ENCODE measurements around the gene PHOX2A. TPM values are rescaled to one million over a fixed set of nuclear protein-coding genes. Genes with fewer than 3 reads are reported as not detected.

The PHOX2A gene
- total and polyA plus RNA-seq, 2 donors (not counting 1 experiment from before 2014, with no cell fraction given) = not detected

DNA sequence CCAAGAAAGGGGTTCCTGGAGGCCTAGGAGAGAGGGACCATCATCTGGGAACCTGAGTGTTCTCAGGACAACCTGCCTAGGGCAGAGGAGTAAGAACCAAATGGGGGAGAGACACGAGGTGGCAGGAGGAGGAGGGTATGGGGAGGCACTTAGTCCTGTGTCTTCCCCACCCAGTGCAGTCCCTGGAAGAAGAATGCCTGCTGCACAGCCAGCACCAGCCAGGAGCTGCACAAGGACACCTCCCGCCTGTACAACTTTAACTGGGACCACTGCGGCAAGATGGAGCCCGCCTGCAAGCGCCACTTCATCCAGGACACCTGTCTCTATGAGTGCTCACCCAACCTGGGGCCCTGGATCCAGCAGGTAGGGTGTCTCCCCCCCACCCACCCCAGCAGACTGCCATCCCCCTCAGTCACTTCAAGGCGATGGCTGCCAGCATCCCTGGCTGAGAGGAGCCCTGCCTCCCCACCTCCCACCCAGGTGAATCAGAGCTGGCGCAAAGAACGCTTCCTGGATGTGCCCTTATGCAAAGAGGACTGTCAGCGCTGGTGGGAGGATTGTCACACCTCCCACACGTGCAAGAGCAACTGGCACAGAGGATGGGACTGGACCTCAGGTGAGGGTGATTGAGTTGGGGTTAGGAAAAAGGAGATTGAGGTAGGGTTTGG lies 23.1 kb downstream of the PHOX2A start:
- Histone ChIP-seq H3K36me3 (ENCODE audit: control insufficient read depth, insufficient read depth, low read length) (no peaks in the 10 kb centered on the region), H3K27ac (ENCODE audit: insufficient read depth, low read length) (no peak overlapping the region), H4K20me1 (ENCODE audit: control insufficient read depth, extremely low read depth, insufficient read depth, low read length) (no peaks in the 10 kb centered on the region), H2AFZ (ENCODE audit: low read length) (no peak overlapping the region), H3K9me3 (ENCODE audit: control insufficient read depth, insufficient read depth, low read depth, low read length) (no peaks in the 10 kb centered on the region), H3K27me3 (ENCODE audit: control insufficient read depth, insufficient read depth, low read length) (peaks cover 12% of the 10 kb centered on the region), H3K9ac (ENCODE audit: insufficient read depth, low read length) (no peak overlapping the region), H3K4me3 (replicated peaks in 1 of 4; ENCODE audit: control extremely low read depth in 1 of 4, insufficient read depth in 1 of 4, low read depth in 3 of 4, low read length in 4 of 4) (no peak overlapping the region), H3K4me2 (ENCODE audit: extremely low read depth, insufficient read depth, low read length) (no peak overlapping the region), H3K4me1 (ENCODE audit: control insufficient read depth, extremely low read depth, insufficient read depth, low read length) (peaks cover 8% of the 10 kb centered on the region), H3K79me2 (ENCODE audit: control insufficient read depth, insufficient read depth, low read length) (peaks cover 15% of the 10 kb centered on the region)
- no peak for DNase-seq (ENCODE audit: low read depth in 2 of 2)
- TF ChIP-seq, protein P1, sequence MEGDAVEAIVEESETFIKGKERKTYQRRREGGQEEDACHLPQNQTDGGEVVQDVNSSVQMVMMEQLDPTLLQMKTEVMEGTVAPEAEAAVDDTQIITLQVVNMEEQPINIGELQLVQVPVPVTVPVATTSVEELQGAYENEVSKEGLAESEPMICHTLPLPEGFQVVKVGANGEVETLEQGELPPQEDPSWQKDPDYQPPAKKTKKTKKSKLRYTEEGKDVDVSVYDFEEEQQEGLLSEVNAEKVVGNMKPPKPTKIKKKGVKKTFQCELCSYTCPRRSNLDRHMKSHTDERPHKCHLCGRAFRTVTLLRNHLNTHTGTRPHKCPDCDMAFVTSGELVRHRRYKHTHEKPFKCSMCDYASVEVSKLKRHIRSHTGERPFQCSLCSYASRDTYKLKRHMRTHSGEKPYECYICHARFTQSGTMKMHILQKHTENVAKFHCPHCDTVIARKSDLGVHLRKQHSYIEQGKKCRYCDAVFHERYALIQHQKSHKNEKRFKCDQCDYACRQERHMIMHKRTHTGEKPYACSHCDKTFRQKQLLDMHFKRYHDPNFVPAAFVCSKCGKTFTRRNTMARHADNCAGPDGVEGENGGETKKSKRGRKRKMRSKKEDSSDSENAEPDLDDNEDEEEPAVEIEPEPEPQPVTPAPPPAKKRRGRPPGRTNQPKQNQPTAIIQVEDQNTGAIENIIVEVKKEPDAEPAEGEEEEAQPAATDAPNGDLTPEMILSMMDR (conservative IDR thresholded peaks at IDR 0.05 in 1 of 2, IDR thresholded peaks at IDR 0.05 in 1 of 2; ENCODE audit: low read depth in 1 of 2, low read length in 2 of 2) = no peak
- no peak for TF ChIP-seq EZH2 (IDR thresholded peaks at IDR 0.05; ENCODE audit: low read length, missing control alignments)

DNA sequence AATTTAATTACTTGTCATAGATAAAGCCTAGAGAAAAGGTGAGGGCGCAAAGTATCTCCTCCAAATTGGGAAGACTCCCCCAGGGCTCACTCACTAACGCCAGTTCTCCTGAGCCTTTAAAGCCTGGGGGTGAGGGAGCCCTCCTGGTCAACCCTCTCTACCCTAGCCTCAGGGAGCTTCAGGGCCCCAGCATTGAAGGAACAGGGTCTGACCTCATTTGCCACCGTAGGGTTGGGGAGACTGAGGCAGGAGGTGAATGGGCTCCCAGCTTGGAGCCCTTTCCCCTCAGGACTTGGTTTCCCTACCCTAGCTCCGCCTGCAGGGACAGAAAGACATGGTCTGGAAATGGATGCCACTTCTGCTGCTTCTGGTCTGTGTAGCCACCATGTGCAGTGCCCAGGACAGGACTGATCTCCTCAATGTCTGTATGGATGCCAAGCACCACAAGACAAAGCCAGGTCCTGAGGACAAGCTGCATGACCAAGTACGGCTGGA lies 25.7 kb downstream of the PHOX2A start:
- TF ChIP-seq, protein P1 (conservative IDR thresholded peaks at IDR 0.05 in 1 of 2, IDR thresholded peaks at IDR 0.05 in 1 of 2; ENCODE audit: low read depth in 1 of 2, low read length in 2 of 2) = no peak
- no peak for TF ChIP-seq EZH2 (IDR thresholded peaks at IDR 0.05; ENCODE audit: low read length, missing control alignments)
- Histone ChIP-seq H3K9me3 (ENCODE audit: control insufficient read depth, insufficient read depth, low read depth, low read length) (no peaks in the 10 kb centered on the region), H3K27ac (ENCODE audit: insufficient read depth, low read length) (no peak overlapping the region), H2AFZ (ENCODE audit: low read length) (no peak overlapping the region), H3K27me3 (ENCODE audit: control insufficient read depth, insufficient read depth, low read length) (peaks cover 12% of the 10 kb centered on the region), H3K4me1 (ENCODE audit: control insufficient read depth, extremely low read depth, insufficient read depth, low read length) (peaks cover 5% of the 10 kb centered on the region), H3K9ac (ENCODE audit: insufficient read depth, low read length) (no peak overlapping the region), H3K4me3 (replicated peaks in 1 of 4; ENCODE audit: control extremely low read depth in 1 of 4, insufficient read depth in 1 of 4, low read depth in 3 of 4, low read length in 4 of 4) (no peak overlapping the region), H3K36me3 (ENCODE audit: control insufficient read depth, insufficient read depth, low read length) (no peaks in the 10 kb centered on the region), H3K4me2 (ENCODE audit: extremely low read depth, insufficient read depth, low read length) (no peak overlapping the region), H4K20me1 (ENCODE audit: control insufficient read depth, extremely low read depth, insufficient read depth, low read length) (no peaks in the 10 kb centered on the region), H3K79me2 (ENCODE audit: control insufficient read depth, insufficient read depth, low read length) (no peaks in the 10 kb centered on the region)
- no peak for DNase-seq (ENCODE audit: low read depth in 2 of 2)

DNA sequence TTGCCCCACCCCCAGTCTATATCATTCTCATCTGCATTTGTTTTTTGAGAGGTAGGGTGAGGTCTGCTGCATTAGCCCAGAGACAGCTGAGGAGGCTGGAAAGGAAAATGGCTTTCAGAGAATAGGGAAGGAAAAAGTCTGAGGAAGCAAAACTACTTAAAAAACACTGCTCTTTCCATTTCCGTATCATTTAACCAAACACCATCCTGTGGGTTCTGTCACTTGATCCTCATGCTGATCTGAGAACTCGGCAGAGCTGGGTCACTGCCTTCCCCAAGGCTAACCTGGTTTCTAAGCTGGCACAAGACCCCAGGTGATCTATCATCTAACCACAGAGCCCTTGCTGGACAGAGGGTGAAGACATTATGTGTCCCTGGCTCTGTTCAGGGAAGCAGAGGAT lies 26.1 kb downstream of the PHOX2A start:
- Histone ChIP-seq H3K4me2 (ENCODE audit: extremely low read depth, insufficient read depth, low read length) (no peak overlapping the region), H3K4me3 (replicated peaks in 1 of 4; ENCODE audit: control extremely low read depth in 1 of 4, insufficient read depth in 1 of 4, low read depth in 3 of 4, low read length in 4 of 4) (no peak overlapping the region), H3K79me2 (ENCODE audit: control insufficient read depth, insufficient read depth, low read length) (no peaks in the 10 kb centered on the region), H3K27me3 (ENCODE audit: control insufficient read depth, insufficient read depth, low read length) (peaks cover 12% of the 10 kb centered on the region), H2AFZ (ENCODE audit: low read length) (no peak overlapping the region), H3K36me3 (ENCODE audit: control insufficient read depth, insufficient read depth, low read length) (no peaks in the 10 kb centered on the region), H3K9ac (ENCODE audit: insufficient read depth, low read length) (no peak overlapping the region), H3K27ac (ENCODE audit: insufficient read depth, low read length) (no peak overlapping the region), H3K4me1 (ENCODE audit: control insufficient read depth, extremely low read depth, insufficient read depth, low read length) (peaks cover 4% of the 10 kb centered on the region), H3K9me3 (ENCODE audit: control insufficient read depth, insufficient read depth, low read depth, low read length) (no peaks in the 10 kb centered on the region), H4K20me1 (ENCODE audit: control insufficient read depth, extremely low read depth, insufficient read depth, low read length) (no peaks in the 10 kb centered on the region)
- DNase-seq (ENCODE audit: low read depth in 2 of 2) = no peak
- TF ChIP-seq, protein P1 (conservative IDR thresholded peaks at IDR 0.05 in 1 of 2, IDR thresholded peaks at IDR 0.05 in 1 of 2; ENCODE audit: low read depth in 1 of 2, low read length in 2 of 2) = no peak
- TF ChIP-seq EZH2 (IDR thresholded peaks at IDR 0.05; ENCODE audit: low read length, missing control alignments) = no peak
